Measurements from ENCODE around the gene PMM1. TPM values are rescaled to one million over a fixed set of nuclear protein-coding genes. Genes with fewer than 3 reads are reported as not detected.

Gene PMM1
- total RNA-seq, 1 experiment from 2014 or later = 19.8 TPM

- peaks cover 4 to 25% (median 4%) of the 10 kb centered on the region in 3 experiments; a peak in 5 of 7 replicates for H3K36me3 Mint-ChIP-seq (ENCODE audit: insufficient read depth in 1 of 3, low read depth in 3 of 3)
- Histone ChIP-seq H3K4me1 (ENCODE audit: insufficient read depth, low read length) (0 out of 2 replicates have a peak, but pooled peaks cover 2% of the 10 kb centered on the region), H3K9me3 (ENCODE audit: control insufficient read depth, low read depth, low read length) (no peaks in the 10 kb centered on the region), H3K23me2 (ENCODE audit: insufficient read length, low read depth, low read length, poor library complexity, severe bottlenecking) (no peaks in the 10 kb centered on the region), H3K4me2 (ENCODE audit: insufficient read depth, insufficient read length, low read length) (no peak overlapping the region), H2BK20ac (ENCODE audit: low read depth, low read length, poor library complexity, severe bottlenecking) (no peak overlapping the region), H3K14ac (ENCODE audit: insufficient read depth, low read length) (no peak overlapping the region), H3T11ph (ENCODE audit: low read length) (no peak overlapping the region), H3K79me1 (ENCODE audit: insufficient read depth, low read depth, low read length, poor library complexity, severe bottlenecking) (no peaks in the 10 kb centered on the region), H2BK120ac (ENCODE audit: low read depth, low read length, poor library complexity, severe bottlenecking) (no peak overlapping the region), H2BK5ac (ENCODE audit: insufficient read length, low read length) (no peak overlapping the region), H4K20me1 (ENCODE audit: control insufficient read depth, insufficient read depth, insufficient read length) (no peaks in the 10 kb centered on the region), H2AFZ (ENCODE audit: low read length) (no peak overlapping the region), H3K27ac (ENCODE audit: insufficient read length, low read depth, low read length) (no peak overlapping the region), H3K79me2 (ENCODE audit: insufficient read depth, low read length) (no peaks in the 10 kb centered on the region), H3K9ac (ENCODE audit: extremely low read depth, insufficient read length, low read length) (no peak overlapping the region), H3K18ac (ENCODE audit: insufficient read length, low read depth, low read length) (no peak overlapping the region), H3K23ac (ENCODE audit: insufficient read length, low read depth, low read length) (no peak overlapping the region), H4K8ac (replicated peaks; ENCODE audit: insufficient read length, low read depth, low read length) (no peak overlapping the region), H2AK5ac (ENCODE audit: insufficient read length, low read length) (no peak overlapping the region), H4K5ac (ENCODE audit: insufficient read length, low read depth, low read length) (no peak overlapping the region), H4K91ac (ENCODE audit: insufficient read length, low read depth, low read length) (no peak overlapping the region), H2BK12ac (ENCODE audit: insufficient read length, low read depth, low read length) (no peak overlapping the region), H2BK15ac (ENCODE audit: low read depth, low read length) (no peak overlapping the region), H3K27me3 (ENCODE audit: insufficient read depth, low read length) (no peaks in the 10 kb centered on the region), H3K56ac (ENCODE audit: insufficient read length, low read depth, low read length) (no peak overlapping the region), H3K4ac (ENCODE audit: low read depth, low read length) (no peak overlapping the region)
- no peak for TF ChIP-seq CTCF (conservative IDR thresholded peaks at IDR 0.05)
- no CpG with 5 or more reads among the region's 6 CpGs for WGBS (ENCODE audit: extremely low coverage, insufficient read length, low lambda C conversion rate)
- no peak overlapping the region for H3K27ac Mint-ChIP-seq
- H3K4me3 Mint-ChIP-seq = no peak overlapping the region
- H3K9me3 Mint-ChIP-seq = no peaks in the 10 kb centered on the region
- DNase-seq = no peak
- H3K4me1 Mint-ChIP-seq = peaks cover 0 to 8% of the 10 kb centered on the region in 2 experiments; a peak in 2 of 4 replicates
- H3K27me3 Mint-ChIP-seq (ENCODE audit: low read depth) = peaks cover 2% of the 10 kb centered on the region; the same call in 1 of the 2 replicates
Observed at GRCh38 chr22:41579997-41580355, 9.7 kb downstream of the PMM1 start.
